CD4-positive, alpha-beta T cell (primary cell): ENCODE results near the gene CTNNA3. TPM values are rescaled to one million over a fixed set of nuclear protein-coding genes. Genes with fewer than 3 reads are reported as not detected.

Source experiments
- ATAC-seq: fragments of 200-7000 bp; cut with Tn5 transposase; one replicate; pipeline ENCODE4 v1.10.0; 2022; ENCODE audit warnings: mild to moderate bottlenecking; ENCODE audit not compliant: poor library complexity
- CTCF ChIA-PET: fragments of 350-600 bp; sonication (Branson Sonifier 250); formaldehyde crosslinking; loops from one replicate; lab custom pipeline; 2021; ENCODE audit warnings: antibody characterized with exemption, inconsistent platforms; lab: Charles Lee
- POLR2A ChIA-PET: fragments of 350-600 bp; sonication (Branson Sonifier 250); formaldehyde crosslinking; loops from one replicate; lab custom pipeline; 2021; ENCODE audit warnings: antibody characterized with exemption, inconsistent platforms; lab: Charles Lee
- DNase-seq, 14 experiments: peaks; one replicate each; pipeline ENCODE4 v3.0.0-alpha.2; 2013 to 2020; ENCODE audit warnings: mixed read lengths in 2 of 14
- H3K27ac ChIP-seq, 2 donors: one replicate each; pipeline versions ENCODE4 v1.5.1 to v1.7.0; 2013; ENCODE audit warnings: low read length in 2 of 2, low read depth in 1 of 2, mild to moderate bottlenecking in 1 of 2
- H3K27me3 ChIP-seq, 2 experiments: 1 replicate in 1 of 2; 2 replicates in 1 of 2; pipeline versions ENCODE4 v1.6.1 to v1.7.0; 2013; ENCODE audit warnings: low read length in 2 of 2, control low read depth in 1 of 2, mild to moderate bottlenecking in 1 of 2, moderate library complexity in 1 of 2; ENCODE audit not compliant: insufficient read depth in 2 of 2, control insufficient read depth in 1 of 2
- H3K36me3 ChIP-seq: one replicate; pipeline ENCODE4 v1.6.1; 2013; ENCODE audit warnings: low read length, control low read depth; ENCODE audit not compliant: insufficient read depth
- H3K4me1 ChIP-seq: one replicate; pipeline ENCODE4 v1.6.1; 2013; ENCODE audit warnings: low read length, control low read depth; ENCODE audit not compliant: insufficient read depth
- H3K4me3 ChIP-seq: one replicate; pipeline ENCODE4 v1.5.1; 2013; ENCODE audit warnings: mild to moderate bottlenecking, low read length, moderate library complexity
- H3K9me3 ChIP-seq, 2 experiments: 1 replicate in 1 of 2; 2 replicates in 1 of 2; pipeline versions ENCODE4 v1.6.1 to v1.7.0; 2013; ENCODE audit warnings: low read length in 2 of 2, mild to moderate bottlenecking in 2 of 2, control low read depth in 1 of 2, moderate library complexity in 1 of 2; ENCODE audit not compliant: control insufficient read depth in 1 of 2, insufficient read depth in 1 of 2
- H3K27ac Mint-ChIP-seq: one replicate; pipeline ENCODE4 v1.8.0; 2020; ENCODE audit warnings: mixed read lengths
- H3K27me3 Mint-ChIP-seq: one replicate; pipeline ENCODE4 v1.8.0; 2021; ENCODE audit warnings: mixed read lengths
- H3K36me3 Mint-ChIP-seq: one replicate; pipeline ENCODE4 v1.8.0; 2021; ENCODE audit warnings: low read depth, mixed read lengths
- H3K4me1 Mint-ChIP-seq: one replicate; pipeline ENCODE4 v1.8.0; 2021; ENCODE audit warnings: low read depth, mixed read lengths
- H3K4me3 Mint-ChIP-seq: one replicate; pipeline ENCODE4 v1.8.0; 2020; ENCODE audit warnings: mild to moderate bottlenecking, mixed read lengths
- H3K9me3 Mint-ChIP-seq: one replicate; pipeline ENCODE4 v1.8.0; 2020; ENCODE audit warnings: mixed read lengths
- CTCF ChIP-seq: fragments of 200-600 bp; IDR thresholded peaks from one replicate; pipeline ENCODE4 v1.8.0; 2022; ENCODE audit warnings: antibody characterized with exemption, mild to moderate bottlenecking
- intact Hi-C, 2 experiments: fragments of 100-400 bp; cut with DNase I in 1 of 2; cut with micrococcal nuclease in 1 of 2; formaldehyde crosslinking; loops; one replicate each; pipeline versions ENCODE4 v1.15.1 to v1.9.0; 2023 to 2025; cut with DNase I, micrococcal nuclease
- total RNA-seq, 174 experiments: library from RNA in 2 of 174; stranded (reverse) in 2 of 174; gene quantifications; one replicate each; pipeline ENCODE4 v1.2.3 and lab custom pipeline; 2021 to 2026

Gene CTNNA3
- total RNA-seq, 2 experiments from 2014 or later = 0.80 TPM; not detected in 1

GRCh38 chr10:66071907-66072306, 1624.1 kb downstream of the CTNNA3 start:
- Mint-ChIP-seq H3K27ac (no peak overlapping the region), H3K27me3 (no peaks in the 10 kb centered on the region), H3K36me3 (no peaks in the 10 kb centered on the region), H3K4me1 (no peaks in the 10 kb centered on the region), H3K9me3 (peaks cover 4% of the 10 kb centered on the region), H3K4me3 (no peak overlapping the region)
- POLR2A ChIA-PET = no interaction called here
- no peak overlapping the region for H3K4me3 ChIP-seq
- no peak for TF ChIP-seq CTCF
- no peak overlapping the region for H3K27ac ChIP-seq
- intact Hi-C loops = no loop called here
- CTCF ChIA-PET = no interaction called here
- H3K27me3 ChIP-seq = no peaks in the 10 kb centered on the region
- DNase-seq = no peak
- H3K9me3 ChIP-seq = peaks cover 0 to 4% of the 10 kb centered on the region in 2 experiments
- no peaks in the 10 kb centered on the region for H3K4me1 ChIP-seq
- no peaks in the 10 kb centered on the region for H3K36me3 ChIP-seq
- ATAC-seq = no peak

GRCh38 chr10:66058594-66058993, 1637.4 kb downstream of the CTNNA3 start:
- Mint-ChIP-seq H3K9me3 (peaks cover 6% of the 10 kb centered on the region), H3K4me1 (no peaks in the 10 kb centered on the region), H3K36me3 (no peaks in the 10 kb centered on the region), H3K4me3 (no peak overlapping the region), H3K27ac (no peak overlapping the region), H3K27me3 (no peaks in the 10 kb centered on the region)
- H3K36me3 ChIP-seq = no peaks in the 10 kb centered on the region
- H3K4me3 ChIP-seq = no peak overlapping the region
- TF ChIP-seq CTCF = no peak
- H3K4me1 ChIP-seq = no peaks in the 10 kb centered on the region
- DNase-seq (no peak), ATAC-seq (no peak)
- no peak overlapping the region for H3K27ac ChIP-seq
- intact Hi-C loops = no loop called here
- POLR2A ChIA-PET = no interaction called here
- no peaks in the 10 kb centered on the region for H3K9me3 ChIP-seq
- H3K27me3 ChIP-seq = no peaks in the 10 kb centered on the region
- CTCF ChIA-PET = no interaction called here

GRCh38 chr10:66049335-66049734, 1646.7 kb downstream of the CTNNA3 start:
- Mint-ChIP-seq H3K9me3 (peaks cover 11% of the 10 kb centered on the region), H3K27ac (no peak overlapping the region), H3K36me3 (no peaks in the 10 kb centered on the region), H3K4me3 (no peak overlapping the region), H3K27me3 (no peaks in the 10 kb centered on the region), H3K4me1 (no peaks in the 10 kb centered on the region)
- ATAC-seq (no peak), DNase-seq (no peak)
- Histone ChIP-seq H3K9me3 (no peaks in the 10 kb centered on the region), H3K36me3 (no peaks in the 10 kb centered on the region), H3K4me1 (no peaks in the 10 kb centered on the region), H3K4me3 (no peak overlapping the region), H3K27me3 (no peaks in the 10 kb centered on the region), H3K27ac (no peak overlapping the region)
- intact Hi-C loops = no loop called here
- CTCF ChIA-PET = no interaction called here
- POLR2A ChIA-PET = no interaction called here
- TF ChIP-seq CTCF = no peak
